GM18498 (cell line): ENCODE data around the gene PAOX.
"Not testable (repeated sequence)": the region's sequence is repeated elsewhere in the genome, so short reads cannot be mapped to it uniquely, and the experiment has no call there.

ENCODE experiments used
- ATAC-seq: cut with Tn5 transposase; IDR thresholded peaks from one replicate; pipeline ENCODE4 v1.9.1; 2021; ENCODE audit warnings: mild to moderate bottlenecking, moderate library complexity; ENCODE audit not compliant: unreplicated experiment

PAOX gene

GRCh38 chr10:133362846-133363245 is 16.2 kb upstream of the PAOX start:
- ATAC-seq, result no peak

DNA sequence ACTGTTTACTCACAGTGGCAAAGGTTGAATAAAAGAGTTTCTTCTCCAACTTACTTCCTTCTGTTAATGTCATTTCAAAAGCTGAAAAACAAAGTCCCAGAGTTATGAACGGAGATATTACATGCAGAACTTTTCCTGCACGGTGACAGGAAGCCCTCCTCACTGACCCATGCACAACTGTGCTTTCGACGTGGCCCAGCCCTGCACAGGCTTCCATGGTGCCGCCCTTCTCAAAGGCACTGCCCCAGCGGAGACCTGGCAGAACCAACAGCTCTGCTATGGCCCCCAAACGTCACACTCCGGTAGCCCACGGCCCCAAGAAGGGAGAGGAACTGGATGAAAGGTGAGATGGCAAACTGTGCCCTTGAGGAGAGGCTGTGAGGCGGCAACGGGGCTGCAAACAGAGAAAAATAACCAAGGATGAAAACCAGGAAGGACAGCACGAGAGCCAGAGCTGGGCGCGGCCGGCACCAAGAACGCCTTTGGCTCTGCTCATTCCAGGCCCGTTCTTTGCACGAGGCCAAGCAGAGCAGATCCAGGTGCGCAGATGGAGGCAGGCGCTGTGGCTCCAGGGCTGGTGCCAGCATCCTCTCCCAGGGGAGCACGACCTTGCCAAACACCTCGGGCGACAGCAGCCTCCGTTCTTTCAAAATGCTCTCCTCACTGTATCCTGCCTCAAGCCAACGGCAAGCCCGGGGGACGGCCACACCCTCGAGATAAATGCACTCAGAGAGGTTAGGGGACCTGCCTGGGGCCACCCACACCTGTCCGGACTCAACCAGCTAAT is 14.2 kb upstream of the PAOX start:
- ATAC-seq, result no peak

GRCh38 chr10:133365461-133366129 is 13.5 kb upstream of the PAOX start:
- ATAC-seq, result no peak

DNA sequence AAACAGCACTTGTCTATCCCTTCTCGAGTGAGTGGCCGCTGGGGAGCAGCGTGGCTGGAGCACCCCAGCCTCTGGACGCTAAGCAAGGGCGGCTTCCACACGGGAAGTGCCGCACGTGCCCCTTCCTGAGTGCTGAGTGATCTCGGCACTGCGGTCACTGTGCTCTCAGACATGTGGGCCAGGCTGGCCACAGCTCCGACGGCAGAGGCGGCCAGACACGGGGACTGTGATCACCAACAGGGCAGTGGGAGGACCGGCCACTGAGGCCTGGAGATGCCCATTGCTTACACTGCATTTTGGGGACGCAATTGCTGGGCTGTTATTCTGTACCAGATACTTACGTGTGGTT is 13.0 kb upstream of the PAOX start:
- no peak for ATAC-seq

GRCh38 chr10:133366751-133367150 is 12.3 kb upstream of the PAOX start:
- ATAC-seq, result no peak

GRCh38 chr10:133367461-133367860 is 11.6 kb upstream of the PAOX start:
- not testable (repeated sequence) for ATAC-seq

DNA sequence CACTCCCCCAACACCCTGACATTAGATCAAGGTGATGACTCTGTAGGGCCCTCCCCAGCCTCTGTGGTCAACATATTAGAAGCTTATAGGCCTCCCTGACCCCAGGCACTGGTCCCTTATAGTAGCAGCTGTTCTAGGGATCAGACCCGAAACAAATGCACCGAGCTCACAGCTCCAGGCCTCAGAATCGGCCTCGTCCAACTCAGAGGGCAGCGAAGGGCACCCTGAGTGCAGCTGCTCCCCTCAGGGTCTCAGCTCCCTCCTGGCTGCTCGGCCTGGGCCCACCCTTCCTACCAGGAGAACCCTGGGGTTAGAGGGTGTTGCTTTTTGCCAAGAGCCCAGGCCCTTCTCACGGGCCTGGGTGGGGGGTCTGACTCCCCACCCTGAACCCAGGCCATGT is 10.9 kb upstream of the PAOX start:
- no peak for ATAC-seq

DNA sequence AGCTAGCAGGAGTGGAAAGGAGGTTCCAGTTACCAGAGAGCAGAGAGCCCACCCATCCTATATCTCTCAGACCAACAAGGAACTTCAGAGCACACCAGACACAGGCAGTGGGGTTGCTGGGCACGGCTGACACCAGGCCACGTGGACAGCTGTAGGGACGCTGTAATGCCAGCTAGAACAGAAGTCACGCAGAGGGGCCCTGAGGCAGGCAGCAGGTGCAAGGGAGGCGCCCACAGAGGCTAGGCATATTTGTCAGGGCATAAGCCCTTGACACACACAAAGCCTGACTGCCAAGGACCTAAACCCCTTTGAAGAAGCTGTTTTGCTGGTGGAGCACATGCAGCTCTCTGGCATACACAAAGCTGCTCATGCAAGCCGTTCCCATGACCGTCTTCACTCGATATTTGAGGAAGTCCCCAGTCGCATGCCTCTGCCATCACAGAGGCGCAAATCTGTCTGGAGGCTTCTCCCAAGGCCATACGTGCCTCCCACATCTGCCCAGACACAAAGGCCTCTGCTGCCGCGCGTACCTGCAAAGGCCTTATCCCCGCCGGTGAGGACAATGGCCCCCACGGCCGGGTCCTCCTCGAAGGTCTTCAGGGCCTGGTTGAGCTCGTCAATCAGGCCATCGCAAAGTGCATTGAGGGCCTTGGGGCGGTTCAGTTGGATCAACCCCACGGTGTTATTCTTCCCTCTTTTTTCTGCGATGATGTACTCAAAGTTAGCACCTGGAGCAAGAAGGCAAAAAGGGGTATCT is 8.9 kb upstream of the PAOX start:
- no peak for ATAC-seq

- ATAC-seq, result no peak
These were observed 6.6 kb upstream of the PAOX start for GRCh38 chr10:133372507-133372906.

GRCh38 chr10:133373174-133374090 is 5.6 kb upstream of the PAOX start, which contains the start of gene ECHS1:
Gene ECHS1 (minus strand): TSS chr10:133373354. CDS start chr10:133373333, 21 bp downstream.
- peak; percentile 96 for ATAC-seq

GRCh38 chr10:133375357-133376115 is 3.5 kb upstream of the PAOX start:
- ATAC-seq, result no peak

- not testable (repeated sequence) for ATAC-seq
These were observed 2.9 kb upstream of the PAOX start for GRCh38 chr10:133376183-133376582.

DNA sequence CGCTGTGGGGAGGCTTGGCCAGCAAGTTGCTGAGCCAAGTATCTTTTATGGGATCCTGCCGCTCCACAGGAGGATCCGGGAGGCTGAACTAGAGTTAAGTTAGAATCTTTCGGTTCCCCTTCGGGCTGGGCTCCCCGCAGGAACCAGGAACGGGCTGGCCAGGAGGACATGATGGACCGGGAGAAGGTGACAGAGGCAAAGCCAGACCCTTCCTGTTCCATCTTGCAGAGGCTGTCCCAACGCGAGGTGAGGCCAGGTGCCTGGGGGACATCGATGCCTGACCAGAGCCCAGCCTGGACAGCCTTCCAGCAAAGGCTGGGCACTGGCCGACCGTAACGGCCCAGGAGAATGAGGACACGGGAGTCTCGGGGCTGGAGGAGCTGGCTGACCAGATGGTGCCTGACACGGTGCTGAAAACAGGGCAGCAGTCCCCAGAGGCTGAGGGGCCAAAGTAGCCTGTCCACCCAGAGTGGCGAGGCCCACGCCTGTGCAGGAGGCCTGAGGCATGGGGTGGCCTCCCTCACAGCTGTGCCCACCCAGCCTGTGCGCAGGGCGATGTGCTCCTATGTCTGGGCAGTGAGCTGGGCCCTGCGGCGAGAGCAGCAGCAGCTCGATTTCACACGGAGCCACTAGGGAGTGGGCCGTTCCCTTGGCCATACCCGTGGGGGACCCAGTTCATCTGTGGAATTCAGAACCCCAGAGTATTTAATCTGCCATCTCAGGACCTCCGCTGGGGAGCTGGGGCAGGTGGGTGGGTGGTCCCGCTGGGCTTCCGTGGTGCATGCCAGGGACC is 1.8 kb upstream of the PAOX start:
- no peak for ATAC-seq

- no peak for ATAC-seq
These were observed 1.2 kb upstream of the PAOX start for GRCh38 chr10:133377818-133378250.

- peak; percentile 51 for ATAC-seq
These were observed 588 bp upstream of the PAOX start for GRCh38 chr10:133378251-133379096.

- ATAC-seq, result peak; percentile 1
These were observed 972 bp downstream of the PAOX start for GRCh38 chr10:133379801-133380666.

DNA sequence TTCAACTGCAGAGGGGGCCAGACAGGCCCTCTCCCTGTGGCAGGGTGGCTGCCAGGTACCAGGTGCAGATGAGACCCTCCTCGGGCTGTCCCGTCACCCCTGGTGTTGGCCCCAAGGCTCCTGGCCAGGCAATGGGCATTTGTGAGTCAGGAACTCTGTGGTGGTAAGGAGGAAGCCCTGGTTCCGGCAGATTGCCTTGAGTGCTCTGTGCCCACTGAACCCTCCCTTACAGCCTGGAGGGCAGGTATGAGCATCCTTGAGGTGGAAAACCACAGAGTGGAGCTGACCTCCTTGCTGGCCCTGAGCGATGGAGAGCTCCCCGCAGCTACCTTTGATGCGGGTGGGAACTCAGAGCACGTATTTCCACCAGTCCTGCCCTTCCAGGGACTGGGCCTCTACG is 2.0 kb downstream of the PAOX start:
- no peak for ATAC-seq
